Smooth muscle cell (in vitro differentiated cells): ENCODE measurements around the gene EEF1AKMT4. TPM values are rescaled to one million over a fixed set of nuclear protein-coding genes. Genes with fewer than 3 reads are reported as not detected.
A peak's percentile ranks its signal among the peaks of the same experiment; 100 is the strongest.

ENCODE experiments used
- DNase-seq: peaks from one replicate; lab custom pipeline; 2025; ENCODE audit not compliant: unreplicated experiment; lab: John Stamatoyannopoulos, UW
- H2AFZ ChIP-seq: fragments of 200-600 bp; sonication (generic); 2 replicates; pipeline ENCODE4 v1.6.0; 2016; ENCODE audit warnings: antibody characterized with exemption, low read depth, mild to moderate bottlenecking
- H3F3A ChIP-seq: fragments of 200-600 bp; sonication (generic); 2 replicates; pipeline ENCODE4 v1.6.0; 2017; ENCODE audit warnings: antibody characterized with exemption, low read depth
- H3K27ac ChIP-seq: fragments of 200-600 bp; sonication (generic); 2 replicates; pipeline ENCODE4 v1.5.1; 2016; ENCODE audit warnings: low read depth, mild to moderate bottlenecking
- H3K27me3 ChIP-seq: fragments of 200-600 bp; sonication (generic); 2 replicates; pipeline ENCODE4 v1.6.1; 2016; ENCODE audit warnings: low read depth, mild to moderate bottlenecking
- H3K36me3 ChIP-seq: fragments of 200-600 bp; sonication (generic); 2 replicates; pipeline ENCODE4 v1.5.1; 2016; ENCODE audit warnings: low read depth
- H3K4me1 ChIP-seq: fragments of 200-600 bp; sonication (generic); 2 replicates; pipeline ENCODE4 v1.5.1; 2016; ENCODE audit warnings: low read depth
- H3K4me2 ChIP-seq: fragments of 200-600 bp; sonication (generic); 2 replicates; pipeline ENCODE4 v1.6.0; 2016; ENCODE audit warnings: mild to moderate bottlenecking
- H3K4me3 ChIP-seq: fragments of 200-600 bp; sonication (generic); 2 replicates; pipeline ENCODE4 v1.5.1; 2016; ENCODE audit warnings: mild to moderate bottlenecking
- H3K79me2 ChIP-seq: fragments of 200-600 bp; sonication (generic); 2 replicates; pipeline ENCODE4 v1.6.0; 2016; ENCODE audit warnings: low read depth, mild to moderate bottlenecking
- H3K9ac ChIP-seq: fragments of 200-600 bp; sonication (generic); 2 replicates; pipeline ENCODE4 v1.6.0; 2016; ENCODE audit warnings: low read depth
- H3K9me3 ChIP-seq: fragments of 200-600 bp; sonication (generic); replicated peaks from 2 replicates; pipeline ENCODE4 v1.5.1; 2016; ENCODE audit warnings: low read depth
- H4K20me1 ChIP-seq: fragments of 200-600 bp; sonication (generic); 2 replicates; pipeline ENCODE4 v1.6.0; 2016; ENCODE audit warnings: low read depth
- WGBS: methylation state at CpG from one replicate; pipeline ENCODE4 v1.1.7; 2016; ENCODE audit warnings: low lambda C conversion rate; 5-methylcytosine and 5-hydroxymethylcytosine counted together
- polyA plus RNA-seq: library from polyadenylated mRNA; unstranded; fragments of >200 nt; fragmentation: Nextera tagmentation; extraction: Ambion mirVana; gene quantifications from 2 replicates; pipeline ENCODE4 v1.2.1, GENCODE V29; 2016
- total RNA-seq: library from RNA; depleted of rRNA; stranded (reverse); fragments of >200 nt; gene quantifications from 2 replicates; pipeline ENCODE4 v1.2.3, GENCODE V29; 2014
- TF ChIP-seq, protein P1 (sequence below): fragments of 200-600 bp; sonication (generic); IDR thresholded peaks from 2 replicates; pipeline ENCODE4 v1.5.1; 2017; ENCODE audit warnings: borderline replicate concordance, mild to moderate bottlenecking, antibody characterized with exemption; ENCODE audit not compliant: insufficient read depth, poor library complexity, severe bottlenecking

Gene EEF1AKMT4
- total and polyA plus RNA-seq, 2 experiments from 2014 or later, result 4.7 to 9.1 TPM

DNA sequence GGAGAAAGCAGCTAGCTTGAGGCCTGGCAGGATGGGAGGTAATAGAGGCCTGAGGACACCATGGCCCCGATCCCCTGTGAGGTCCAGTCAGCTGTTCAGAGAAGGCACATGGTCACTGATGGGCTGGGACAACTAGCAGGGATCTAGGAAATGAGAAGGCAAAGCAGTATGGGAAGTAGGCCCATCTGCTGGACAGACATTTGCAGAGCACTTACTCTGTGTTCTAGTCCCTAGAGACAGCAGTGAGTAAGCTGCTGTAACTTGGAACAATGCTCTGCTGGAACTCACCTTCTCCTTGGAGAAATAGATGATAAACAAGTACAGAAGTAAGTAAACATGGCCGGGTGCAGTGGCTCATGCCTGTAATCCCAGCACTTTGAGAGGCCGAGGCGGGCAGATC, 33.5 kb downstream of the EEF1AKMT4 start:
- 100% methylated on average over 4 of the region's 4 CpGs for WGBS
- TF ChIP-seq, protein P1, sequence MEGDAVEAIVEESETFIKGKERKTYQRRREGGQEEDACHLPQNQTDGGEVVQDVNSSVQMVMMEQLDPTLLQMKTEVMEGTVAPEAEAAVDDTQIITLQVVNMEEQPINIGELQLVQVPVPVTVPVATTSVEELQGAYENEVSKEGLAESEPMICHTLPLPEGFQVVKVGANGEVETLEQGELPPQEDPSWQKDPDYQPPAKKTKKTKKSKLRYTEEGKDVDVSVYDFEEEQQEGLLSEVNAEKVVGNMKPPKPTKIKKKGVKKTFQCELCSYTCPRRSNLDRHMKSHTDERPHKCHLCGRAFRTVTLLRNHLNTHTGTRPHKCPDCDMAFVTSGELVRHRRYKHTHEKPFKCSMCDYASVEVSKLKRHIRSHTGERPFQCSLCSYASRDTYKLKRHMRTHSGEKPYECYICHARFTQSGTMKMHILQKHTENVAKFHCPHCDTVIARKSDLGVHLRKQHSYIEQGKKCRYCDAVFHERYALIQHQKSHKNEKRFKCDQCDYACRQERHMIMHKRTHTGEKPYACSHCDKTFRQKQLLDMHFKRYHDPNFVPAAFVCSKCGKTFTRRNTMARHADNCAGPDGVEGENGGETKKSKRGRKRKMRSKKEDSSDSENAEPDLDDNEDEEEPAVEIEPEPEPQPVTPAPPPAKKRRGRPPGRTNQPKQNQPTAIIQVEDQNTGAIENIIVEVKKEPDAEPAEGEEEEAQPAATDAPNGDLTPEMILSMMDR, result no peak

GRCh38 chr3:184283681-184284080, 34.2 kb downstream of the EEF1AKMT4 start:
- Histone ChIP-seq H3K4me1 (no peaks in the 10 kb centered on the region), H3K36me3 (no peaks in the 10 kb centered on the region), H3F3A (no peaks in the 10 kb centered on the region), H3K27me3 (peaks cover 16% of the 10 kb centered on the region), H4K20me1 (no peaks in the 10 kb centered on the region), H3K9ac (no peak overlapping the region), H3K4me2 (no peak overlapping the region), H3K4me3 (no peak overlapping the region), H3K79me2 (no peaks in the 10 kb centered on the region), H2AFZ (no peak overlapping the region), H3K27ac (no peak overlapping the region), H3K9me3 (no peaks in the 10 kb centered on the region)
- no peak for DNase-seq
- TF ChIP-seq, protein P1, result no peak
- 99% methylated on average over 8 of the region's 8 CpGs for WGBS

More for the DNA sequence above, 33.5 kb downstream of the EEF1AKMT4 start:
- no peak for DNase-seq
- Histone ChIP-seq H3K4me3 (no peak overlapping the region), H3K36me3 (no peaks in the 10 kb centered on the region), H2AFZ (no peak overlapping the region), H3K4me2 (no peak overlapping the region), H4K20me1 (no peaks in the 10 kb centered on the region), H3K9me3 (no peaks in the 10 kb centered on the region), H3K27ac (no peak overlapping the region), H3K79me2 (no peaks in the 10 kb centered on the region), H3K27me3 (peaks cover 23% of the 10 kb centered on the region), H3F3A (no peaks in the 10 kb centered on the region), H3K4me1 (no peaks in the 10 kb centered on the region), H3K9ac (no peak overlapping the region)

- WGBS, result 15% methylated on average over 4 of the region's 4 CpGs
- H3K27ac ChIP-seq, result no peak overlapping the region
- no peak overlapping the region for H3K4me3 ChIP-seq
- H3K79me2 ChIP-seq, result no peaks in the 10 kb centered on the region
- no peak for DNase-seq
- no peaks in the 10 kb centered on the region for H3K36me3 ChIP-seq
- no peak overlapping the region for H3K9ac ChIP-seq
- H3F3A ChIP-seq, result no peaks in the 10 kb centered on the region
- TF ChIP-seq, protein P1, result peak; percentile 18
- H4K20me1 ChIP-seq, result no peaks in the 10 kb centered on the region
- no peak overlapping the region for H3K4me2 ChIP-seq
- H2AFZ ChIP-seq, result no peak overlapping the region
- no peaks in the 10 kb centered on the region for H3K4me1 ChIP-seq
- no peaks in the 10 kb centered on the region for H3K9me3 ChIP-seq
- peaks cover 13% of the 10 kb centered on the region for H3K27me3 ChIP-seq
Observed at GRCh38 chr3:184284696-184285095, 35.2 kb downstream of the EEF1AKMT4 start.

DNA sequence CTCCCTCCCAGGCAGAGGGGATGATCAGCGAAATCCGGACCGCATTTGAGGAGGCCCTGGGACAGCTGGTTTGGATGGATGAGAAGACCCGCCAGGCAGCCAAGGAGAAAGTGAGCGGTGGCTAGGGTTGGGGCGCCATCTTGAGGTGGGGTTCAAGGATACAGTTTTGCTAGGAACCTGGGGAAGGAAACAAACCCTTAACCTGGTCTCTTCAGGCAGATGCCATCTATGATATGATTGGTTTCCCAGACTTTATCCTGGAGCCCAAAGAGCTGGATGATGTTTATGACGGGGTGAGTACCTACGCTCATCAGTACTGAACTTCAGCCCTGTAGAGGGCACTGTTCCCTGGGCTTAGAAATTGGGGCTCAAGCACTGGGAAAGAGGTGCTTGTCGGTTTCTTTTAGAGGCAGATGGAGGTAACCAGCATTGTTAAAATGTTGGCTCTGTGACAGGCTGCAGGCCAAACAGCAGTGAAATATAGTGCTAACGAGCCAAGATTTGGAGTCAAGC, 40.0 kb downstream of the EEF1AKMT4 start:
- Histone ChIP-seq H3K27ac (no peak overlapping the region), H3K36me3 (no peaks in the 10 kb centered on the region), H3K4me3 (no peak overlapping the region), H3K27me3 (peaks cover 11% of the 10 kb centered on the region), H3K4me1 (no peaks in the 10 kb centered on the region), H3K9ac (no peak overlapping the region), H3F3A (no peaks in the 10 kb centered on the region), H3K9me3 (no peaks in the 10 kb centered on the region), H2AFZ (no peak overlapping the region), H3K4me2 (no peak overlapping the region), H3K79me2 (no peaks in the 10 kb centered on the region), H4K20me1 (no peaks in the 10 kb centered on the region)
- TF ChIP-seq, protein P1, result peak; percentile 47
- 26% methylated on average over 10 of the region's 10 CpGs for WGBS
- no peak for DNase-seq
